NB4 (cell line): Measurements from ENCODE around the gene LHX1.

Experiments
- CTCF ChIP-seq: IDR thresholded peaks from one replicate; pipeline ENCODE4 v1.5.1; 2012; ENCODE audit warnings: low read depth, low read length
- MAX ChIP-seq: IDR thresholded peaks from 2 replicates; pipeline ENCODE4 v1.6.1; 2011; ENCODE audit warnings: low read depth, low read length
- MYC ChIP-seq: IDR thresholded peaks from 2 replicates; pipeline ENCODE4 v1.6.1; 2011; ENCODE audit warnings: low read depth, low read length
- POLR2A ChIP-seq: IDR thresholded peaks from 2 replicates; pipeline ENCODE4 v1.6.1; 2011; ENCODE audit warnings: mild to moderate bottlenecking; ENCODE audit not compliant: insufficient read length; ENCODE audit errors: extremely low read depth

- no peak for TF ChIP-seq CTCF
- no peak for TF ChIP-seq POLR2A
- no peak for TF ChIP-seq MAX
- TF ChIP-seq MYC = no peak
These were observed 35.0 kb downstream of the LHX1 start for GRCh38 chr17:36972186-36972700.
